Ishikawa (cell line): ENCODE results near the gene SHC2.
A peak's percentile ranks its signal among the peaks of the same experiment; 100 is the strongest.

Experiments used
- CEBPB ChIP-seq: IDR thresholded peaks from 2 replicates; pipeline ENCODE4 v1.6.1; 2012
- CREB1 ChIP-seq: IDR thresholded peaks from 2 replicates; pipeline ENCODE4 v1.6.1; 2012; ENCODE audit warnings: low read depth
- EGR1 ChIP-seq: IDR thresholded peaks from 2 replicates; pipeline ENCODE4 v1.6.1; 2012
- EP300 ChIP-seq: IDR thresholded peaks from 2 replicates; pipeline ENCODE4 v1.6.1; 2012; ENCODE audit warnings: borderline replicate concordance
- FOXM1 ChIP-seq: IDR thresholded peaks from 2 replicates; pipeline ENCODE4 v1.6.1; 2012; ENCODE audit warnings: low read depth, borderline replicate concordance
- NFIC ChIP-seq: IDR thresholded peaks from 2 replicates; pipeline ENCODE4 v1.6.1; 2012
- RAD21 ChIP-seq: IDR thresholded peaks from 2 replicates; pipeline ENCODE4 v1.6.1; 2012; ENCODE audit warnings: low read depth
- TAF1 ChIP-seq: IDR thresholded peaks from 2 replicates; pipeline ENCODE4 v1.6.1; 2012; ENCODE audit warnings: low read depth, mild to moderate bottlenecking
- TCF12 ChIP-seq: IDR thresholded peaks from 2 replicates; pipeline ENCODE4 v1.6.1; 2012; ENCODE audit warnings: low read depth
- TEAD4 ChIP-seq: IDR thresholded peaks from 2 replicates; pipeline ENCODE4 v1.6.1; 2012
- YY1 ChIP-seq: IDR thresholded peaks from 2 replicates; pipeline ENCODE4 v1.6.1; 2012; ENCODE audit warnings: low read depth
- ZBTB7A ChIP-seq: IDR thresholded peaks from 2 replicates; pipeline ENCODE4 v1.6.1; 2012; ENCODE audit warnings: low read depth
- TF ChIP-seq, protein P1 (sequence below): IDR thresholded peaks from 2 replicates; pipeline ENCODE4 v1.6.1; 2012
- TF ChIP-seq, protein P2 (sequence below): IDR thresholded peaks from 2 replicates; pipeline ENCODE4 v1.6.1; 2012
- TF ChIP-seq, protein P3 (sequence below): IDR thresholded peaks from 2 replicates; pipeline ENCODE4 v1.6.1; 2012; ENCODE audit warnings: low read depth, mild to moderate bottlenecking

The SHC2 gene

DNA sequence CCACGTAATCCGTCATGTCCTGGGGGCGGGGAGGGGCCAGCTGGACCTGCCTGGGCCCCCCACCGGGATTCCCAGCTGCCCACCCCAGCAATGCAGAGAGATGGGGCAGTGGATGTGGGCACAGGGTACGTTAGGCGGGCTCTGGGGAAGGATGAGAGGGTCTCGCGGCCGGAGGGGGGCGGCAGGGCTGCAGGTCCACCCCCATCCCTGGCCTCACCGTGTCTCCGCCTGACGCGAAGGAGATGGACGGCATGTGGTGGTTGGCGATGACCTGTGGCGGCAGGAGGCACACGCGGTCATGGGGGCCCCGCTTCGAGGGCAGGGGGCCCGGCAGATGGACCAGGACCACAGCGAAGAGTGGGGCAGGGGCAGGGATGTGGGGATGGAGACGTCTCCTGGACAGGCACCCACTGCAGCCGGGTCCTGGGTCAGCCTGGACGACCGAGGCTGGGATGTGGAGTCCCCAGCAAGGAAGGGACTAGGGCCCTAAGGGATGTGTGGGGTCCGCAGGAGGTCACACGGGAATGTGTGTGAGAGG lies 24.4 kb downstream of the SHC2 start:
- TF ChIP-seq EGR1 (no peak), ZBTB7A (0 out of 2 replicates have a peak, but pooled peaks have one; percentile 44)

DNA sequence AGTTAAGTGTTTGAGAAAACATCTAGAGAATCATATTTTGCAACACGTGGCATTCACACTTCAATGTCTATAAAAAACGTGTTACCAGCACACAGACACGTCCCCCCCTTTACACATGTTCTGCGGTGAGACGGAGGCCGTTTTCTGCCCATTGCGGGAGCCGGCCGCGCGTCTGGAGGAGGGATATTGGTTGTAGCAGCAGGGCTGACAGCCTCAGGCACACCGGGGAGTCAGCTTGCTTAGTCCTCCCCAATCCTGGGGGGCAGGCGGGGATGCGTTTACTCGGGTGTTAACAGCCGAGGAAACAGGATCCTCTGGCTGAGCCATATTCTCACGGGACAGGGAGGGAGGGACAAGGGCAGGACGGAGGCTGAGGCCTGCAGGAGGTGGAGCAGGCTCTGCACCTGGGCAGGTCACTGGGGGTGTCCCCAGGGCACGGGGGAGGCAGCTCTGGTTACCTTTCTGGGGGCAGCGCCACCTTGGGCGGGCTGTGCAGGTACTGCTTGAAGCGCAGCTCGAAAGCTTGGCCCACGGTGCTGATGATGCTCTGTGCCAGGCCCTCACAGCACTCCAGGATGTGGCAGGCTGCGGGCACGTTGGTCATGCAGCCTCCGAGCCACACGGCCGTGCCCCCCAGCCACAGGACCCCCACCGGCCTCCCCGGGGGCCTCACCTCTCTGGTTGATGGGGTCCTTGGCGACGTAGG lies 25.0 kb downstream of the SHC2 start:
- TF ChIP-seq, protein P1, sequence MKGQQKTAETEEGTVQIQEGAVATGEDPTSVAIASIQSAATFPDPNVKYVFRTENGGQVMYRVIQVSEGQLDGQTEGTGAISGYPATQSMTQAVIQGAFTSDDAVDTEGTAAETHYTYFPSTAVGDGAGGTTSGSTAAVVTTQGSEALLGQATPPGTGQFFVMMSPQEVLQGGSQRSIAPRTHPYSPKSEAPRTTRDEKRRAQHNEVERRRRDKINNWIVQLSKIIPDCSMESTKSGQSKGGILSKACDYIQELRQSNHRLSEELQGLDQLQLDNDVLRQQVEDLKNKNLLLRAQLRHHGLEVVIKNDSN: no peak
- no peak for TF ChIP-seq CEBPB
- TF ChIP-seq EP300: no peak
- TF ChIP-seq, protein P2, sequence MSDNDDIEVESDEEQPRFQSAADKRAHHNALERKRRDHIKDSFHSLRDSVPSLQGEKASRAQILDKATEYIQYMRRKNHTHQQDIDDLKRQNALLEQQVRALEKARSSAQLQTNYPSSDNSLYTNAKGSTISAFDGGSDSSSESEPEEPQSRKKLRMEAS: no peak
- TF ChIP-seq FOXM1: no peak
- no peak for TF ChIP-seq NFIC
- no peak for TF ChIP-seq TEAD4

DNA sequence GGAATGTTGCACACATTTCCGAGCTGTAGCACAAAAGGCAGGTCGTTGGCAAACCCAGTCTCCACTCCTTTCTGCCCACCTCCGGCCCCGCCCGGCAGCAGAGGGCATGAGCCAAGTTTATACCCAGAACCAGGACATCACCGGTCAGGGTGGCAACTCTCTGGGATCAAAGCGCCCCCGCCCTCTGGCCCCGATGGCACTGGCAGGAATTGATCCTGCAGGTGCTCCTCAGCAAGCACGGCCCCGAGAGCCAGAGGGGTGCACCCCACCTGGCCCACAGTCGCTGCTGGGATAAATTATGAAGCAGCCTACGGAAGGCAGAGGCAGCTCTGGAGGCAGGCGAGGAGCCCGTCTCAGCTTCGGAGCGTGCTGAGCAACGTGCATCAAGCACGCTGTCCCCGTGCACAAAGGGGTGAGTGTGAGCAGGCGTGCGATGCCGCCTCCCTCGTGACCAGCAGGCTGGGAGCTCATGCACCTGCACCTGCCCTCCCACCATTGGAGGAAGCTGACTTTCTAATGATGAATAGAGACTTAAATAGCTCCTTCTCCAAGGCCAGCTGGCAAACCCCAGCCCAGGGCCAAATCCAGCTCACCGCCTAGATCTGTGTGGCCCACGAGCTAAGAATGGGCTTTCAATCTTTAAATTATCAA lies 25.7 kb downstream of the SHC2 start:
- TF ChIP-seq YY1 (no peak), ZBTB7A (no peak), TEAD4 (no peak)

DNA sequence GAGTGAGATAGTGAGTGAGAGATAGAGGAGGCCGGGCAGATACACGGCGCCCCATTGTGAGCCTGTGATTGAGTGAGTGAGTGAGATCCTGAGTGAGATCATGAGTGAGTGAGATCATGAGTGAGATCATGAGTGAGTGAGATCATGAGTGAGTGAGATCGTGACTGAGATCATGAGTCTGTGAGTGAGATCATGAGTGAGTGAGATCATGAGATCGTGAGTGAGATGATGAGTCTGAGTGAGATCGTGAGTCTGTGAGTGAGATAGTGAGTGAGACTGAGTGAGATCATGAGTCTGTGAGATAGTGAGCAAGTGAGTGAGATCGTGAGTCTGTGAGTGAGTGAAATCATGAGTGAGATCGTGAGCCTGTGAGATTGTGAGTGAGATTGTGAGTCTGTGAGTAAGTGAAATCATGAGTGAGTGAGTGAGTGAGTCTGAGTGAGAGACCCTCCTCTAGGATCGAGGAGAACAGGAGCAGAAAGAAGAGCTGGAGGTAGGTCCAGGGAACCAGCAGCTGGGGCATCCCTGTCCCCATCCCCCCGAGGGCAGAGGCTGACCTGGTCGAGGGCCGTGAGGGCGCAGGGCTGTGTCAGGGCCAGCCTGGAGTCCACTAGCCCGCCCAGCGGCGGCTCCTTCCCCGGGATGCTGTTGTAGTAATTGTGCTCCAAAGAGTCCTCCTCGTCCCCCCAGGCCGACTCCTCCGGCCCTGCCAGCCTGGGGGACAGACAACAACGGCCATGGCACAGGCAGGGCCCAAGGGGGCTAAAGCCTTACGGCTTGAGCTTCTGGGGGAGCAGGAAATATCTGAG lies 26.5 kb downstream of the SHC2 start:
- TF ChIP-seq NFIC: no peak

DNA sequence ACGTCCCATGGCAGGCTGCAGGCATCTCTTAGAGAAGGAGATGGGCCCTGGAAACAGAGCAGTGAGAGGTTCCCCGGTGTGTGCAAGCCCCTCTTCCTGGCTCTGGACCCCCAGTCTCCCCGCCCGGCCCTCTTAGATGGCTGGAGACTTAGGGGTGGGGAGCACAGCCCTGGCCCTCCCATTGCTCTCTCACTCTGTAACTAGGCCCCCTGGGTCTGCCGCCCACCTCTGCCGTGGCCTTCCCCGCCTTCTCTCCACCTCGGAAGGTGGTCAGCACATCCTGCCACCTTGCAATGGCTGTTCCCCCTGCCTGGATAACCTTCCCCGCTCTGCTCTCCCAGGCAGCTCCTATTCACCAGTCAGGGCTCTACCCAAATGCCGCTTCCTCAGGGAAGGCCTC lies 30.1 kb downstream of the SHC2 start:
- no peak for TF ChIP-seq TCF12
- TF ChIP-seq EP300: no peak
- no peak for TF ChIP-seq FOXM1
- TF ChIP-seq CREB1: no peak
- no peak for TF ChIP-seq NFIC
- TF ChIP-seq EGR1: no peak
- no peak for TF ChIP-seq TEAD4
- TF ChIP-seq YY1: no peak
- no peak for TF ChIP-seq CEBPB
- no peak for TF ChIP-seq ZBTB7A
- TF ChIP-seq, protein P3, sequence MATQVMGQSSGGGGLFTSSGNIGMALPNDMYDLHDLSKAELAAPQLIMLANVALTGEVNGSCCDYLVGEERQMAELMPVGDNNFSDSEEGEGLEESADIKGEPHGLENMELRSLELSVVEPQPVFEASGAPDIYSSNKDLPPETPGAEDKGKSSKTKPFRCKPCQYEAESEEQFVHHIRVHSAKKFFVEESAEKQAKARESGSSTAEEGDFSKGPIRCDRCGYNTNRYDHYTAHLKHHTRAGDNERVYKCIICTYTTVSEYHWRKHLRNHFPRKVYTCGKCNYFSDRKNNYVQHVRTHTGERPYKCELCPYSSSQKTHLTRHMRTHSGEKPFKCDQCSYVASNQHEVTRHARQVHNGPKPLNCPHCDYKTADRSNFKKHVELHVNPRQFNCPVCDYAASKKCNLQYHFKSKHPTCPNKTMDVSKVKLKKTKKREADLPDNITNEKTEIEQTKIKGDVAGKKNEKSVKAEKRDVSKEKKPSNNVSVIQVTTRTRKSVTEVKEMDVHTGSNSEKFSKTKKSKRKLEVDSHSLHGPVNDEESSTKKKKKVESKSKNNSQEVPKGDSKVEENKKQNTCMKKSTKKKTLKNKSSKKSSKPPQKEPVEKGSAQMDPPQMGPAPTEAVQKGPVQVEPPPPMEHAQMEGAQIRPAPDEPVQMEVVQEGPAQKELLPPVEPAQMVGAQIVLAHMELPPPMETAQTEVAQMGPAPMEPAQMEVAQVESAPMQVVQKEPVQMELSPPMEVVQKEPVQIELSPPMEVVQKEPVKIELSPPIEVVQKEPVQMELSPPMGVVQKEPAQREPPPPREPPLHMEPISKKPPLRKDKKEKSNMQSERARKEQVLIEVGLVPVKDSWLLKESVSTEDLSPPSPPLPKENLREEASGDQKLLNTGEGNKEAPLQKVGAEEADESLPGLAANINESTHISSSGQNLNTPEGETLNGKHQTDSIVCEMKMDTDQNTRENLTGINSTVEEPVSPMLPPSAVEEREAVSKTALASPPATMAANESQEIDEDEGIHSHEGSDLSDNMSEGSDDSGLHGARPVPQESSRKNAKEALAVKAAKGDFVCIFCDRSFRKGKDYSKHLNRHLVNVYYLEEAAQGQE: no peak
- no peak for TF ChIP-seq TAF1
- TF ChIP-seq RAD21: no peak
- TF ChIP-seq, protein P1: no peak
- TF ChIP-seq, protein P2: no peak

DNA sequence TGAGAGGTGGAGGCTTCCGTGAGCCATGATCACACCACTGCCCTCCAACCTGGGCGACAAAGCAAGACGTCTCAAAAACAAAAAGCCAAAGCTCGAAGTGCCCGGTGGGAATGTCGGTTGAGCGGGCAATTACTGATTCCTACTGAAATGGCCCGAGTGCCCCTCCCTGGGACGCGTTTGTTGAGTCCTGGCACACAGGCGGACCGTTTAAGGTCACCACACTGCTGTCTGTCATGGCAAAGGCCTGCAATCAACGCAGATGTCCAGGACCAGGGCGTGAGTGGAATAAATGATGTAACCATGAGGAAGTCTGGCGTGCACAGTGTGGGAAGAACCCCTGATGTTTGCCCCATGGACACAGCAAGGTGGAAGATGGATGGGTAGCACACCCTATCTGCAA lies 32.7 kb downstream of the SHC2 start:
- TF ChIP-seq RAD21 (no peak), FOXM1 (no peak), TCF12 (no peak), TEAD4 (no peak), CREB1 (no peak), EP300 (no peak), NFIC (no peak), TAF1 (no peak), EGR1 (no peak), YY1 (no peak), CEBPB (no peak), ZBTB7A (no peak)
- TF ChIP-seq, protein P3: no peak
- TF ChIP-seq, protein P1: no peak
- TF ChIP-seq, protein P2: no peak
